Measurements from ENCODE around the gene RNF225.
"Not testable (repeated sequence)": the region's sequence is repeated elsewhere in the genome, so short reads cannot be mapped to it uniquely, and the experiment has no call there.

Gene RNF225

GRCh38 chr19:58395220-58395978 lies at the start of gene RNF225:
TSS of gene RNF225 (plus strand) at chr19:58395656. CDS start at chr19:58396090, 434 bp downstream.
- peak; percentile 50 for DNase-seq

- peak; percentile 75 for DNase-seq
Observed at GRCh38 chr19:58346961-58347929, 48.2 kb upstream of the RNF225 start.

- not testable (repeated sequence) for DNase-seq
Observed at GRCh38 chr19:58348080-58348479, 47.4 kb upstream of the RNF225 start.

- no peak for DNase-seq
Observed at GRCh38 chr19:58349590-58349989, 45.9 kb upstream of the RNF225 start.

- no peak for DNase-seq
Observed at GRCh38 chr19:58350001-58350861, 45.2 kb upstream of the RNF225 start.

GRCh38 chr19:58350871-58351557 lies 44.4 kb upstream of the RNF225 start:
- no peak for DNase-seq

GRCh38 chr19:58351558-58351878 lies 43.9 kb upstream of the RNF225 start:
- DNase-seq, result no peak

- DNase-seq, result no peak
Observed at GRCh38 chr19:58351990-58352755, 43.3 kb upstream of the RNF225 start.

- no peak for DNase-seq
Observed at GRCh38 chr19:58352760-58353671, 42.4 kb upstream of the RNF225 start, which contains the start of gene A1BG. TSS of gene A1BG (minus strand) at chr19:58353492. CDS start at chr19:58353437, 55 bp downstream.

- no peak for DNase-seq
Observed at GRCh38 chr19:58353717-58354477, 41.6 kb upstream of the RNF225 start.

- no peak for DNase-seq
Observed at GRCh38 chr19:58354478-58355030, 40.9 kb upstream of the RNF225 start.

- no peak for DNase-seq
Observed at GRCh38 chr19:58355215-58355796, 40.1 kb upstream of the RNF225 start.

GRCh38 chr19:58355908-58356765 lies 39.3 kb upstream of the RNF225 start:
- DNase-seq, result peak; percentile 75

- no peak for DNase-seq
Observed at GRCh38 chr19:58356766-58357480, 38.5 kb upstream of the RNF225 start.

GRCh38 chr19:58357481-58358145 lies 37.8 kb upstream of the RNF225 start:
- DNase-seq, result no peak

GRCh38 chr19:58361900-58362271 lies 33.6 kb upstream of the RNF225 start:
- DNase-seq, result peak; percentile 84

Measured in hematopoietic multipotent progenitor cell treated with erythropoietin and hydrocortisone succinate and interleukin-3 and kit ligand, for 4 days (in vitro differentiated cells).